ENCODE measurements around the gene CAMTA1. TPM values are rescaled to one million over a fixed set of nuclear protein-coding genes. Genes with fewer than 3 reads are reported as not detected.

Gene CAMTA1
- polyA plus RNA-seq, 1 experiment = 23.1 TPM

DNA sequence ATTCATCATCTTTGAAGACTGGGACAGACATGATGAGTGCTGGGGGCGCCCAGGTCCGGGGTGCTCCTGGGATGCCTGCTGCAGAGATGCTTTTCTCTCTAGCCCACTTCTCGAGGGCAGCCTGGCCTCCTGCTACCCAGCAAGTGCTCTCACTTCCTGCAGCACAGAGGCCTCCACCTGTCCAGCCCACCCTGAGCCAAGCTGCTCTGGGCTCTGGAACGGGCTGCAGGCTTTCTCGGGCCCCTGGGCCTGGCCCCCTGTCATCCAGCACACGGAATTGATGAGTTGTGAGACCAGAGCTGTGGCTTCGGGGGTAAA, 516.4 kb downstream of the CAMTA1 start:
- CTCF ChIA-PET = interaction anchor here (0.6 kb wide), 1 partner anchor 140 kb away, joined by 3 read pairs; no protein-coding TSS in a partner anchor

GRCh38 chr1:7302126-7302525, 516.9 kb downstream of the CAMTA1 start:
- Histone ChIP-seq H3K4me3 (ENCODE audit: low read depth, low read length) (no peak overlapping the region), H3K27me3 (ENCODE audit: control insufficient read depth, insufficient read depth, low read length) (no peaks in the 10 kb centered on the region), H3K36me3 (ENCODE audit: control insufficient read depth, insufficient read depth, low read length) (no peaks in the 10 kb centered on the region)
- no peak for DNase-seq (ENCODE audit: low read depth)
- no peak for TF ChIP-seq CTCF (IDR thresholded peaks at IDR 0.05; ENCODE audit: insufficient read depth, low read depth, low read length)
- CTCF ChIA-PET = interaction anchor here (0.6 kb wide), 1 partner anchor 140 kb away, joined by 3 read pairs; no protein-coding TSS in a partner anchor
- POLR2A ChIA-PET = no interaction called here

More for the DNA sequence above, 516.4 kb downstream of the CAMTA1 start:
- Histone ChIP-seq H3K27me3 (ENCODE audit: control insufficient read depth, insufficient read depth, low read length) (no peaks in the 10 kb centered on the region), H3K4me3 (ENCODE audit: low read depth, low read length) (no peak overlapping the region), H3K36me3 (ENCODE audit: control insufficient read depth, insufficient read depth, low read length) (no peaks in the 10 kb centered on the region)
- POLR2A ChIA-PET = no interaction called here
- no peak for DNase-seq (ENCODE audit: low read depth)
- TF ChIP-seq CTCF (IDR thresholded peaks at IDR 0.05; ENCODE audit: insufficient read depth, low read depth, low read length) = no peak

DNA sequence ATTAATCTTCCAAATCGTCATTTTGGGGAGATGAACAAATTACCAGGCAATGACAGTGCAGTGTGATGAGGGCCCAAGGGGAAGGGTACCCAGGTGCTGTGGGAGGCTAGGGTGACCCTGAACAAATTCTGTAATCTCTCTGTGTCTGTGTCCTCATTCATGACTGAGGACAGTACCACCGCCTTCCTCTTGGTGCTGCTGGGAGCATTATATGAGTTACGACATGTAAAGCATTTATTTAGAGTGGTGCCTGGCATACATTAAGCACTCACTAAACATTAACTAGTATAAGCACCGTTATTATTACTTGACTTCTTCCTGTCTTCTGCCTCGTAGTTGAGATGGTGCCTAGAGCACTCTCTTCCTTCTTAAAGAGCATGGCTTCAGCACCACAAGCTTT, 517.6 kb downstream of the CAMTA1 start:
- H3K4me3 ChIP-seq (ENCODE audit: low read depth, low read length) = no peak overlapping the region
- no peaks in the 10 kb centered on the region for H3K36me3 ChIP-seq (ENCODE audit: control insufficient read depth, insufficient read depth, low read length)
- H3K27me3 ChIP-seq (ENCODE audit: control insufficient read depth, insufficient read depth, low read length) = no peaks in the 10 kb centered on the region
- TF ChIP-seq CTCF (IDR thresholded peaks at IDR 0.05; ENCODE audit: insufficient read depth, low read depth, low read length) = 0 out of 2 replicates have a peak, but pooled peaks have one; percentile 4
- no peak for DNase-seq (ENCODE audit: low read depth)
- ChIA-PET POLR2A (no interaction called here), CTCF (no interaction called here)

DNA sequence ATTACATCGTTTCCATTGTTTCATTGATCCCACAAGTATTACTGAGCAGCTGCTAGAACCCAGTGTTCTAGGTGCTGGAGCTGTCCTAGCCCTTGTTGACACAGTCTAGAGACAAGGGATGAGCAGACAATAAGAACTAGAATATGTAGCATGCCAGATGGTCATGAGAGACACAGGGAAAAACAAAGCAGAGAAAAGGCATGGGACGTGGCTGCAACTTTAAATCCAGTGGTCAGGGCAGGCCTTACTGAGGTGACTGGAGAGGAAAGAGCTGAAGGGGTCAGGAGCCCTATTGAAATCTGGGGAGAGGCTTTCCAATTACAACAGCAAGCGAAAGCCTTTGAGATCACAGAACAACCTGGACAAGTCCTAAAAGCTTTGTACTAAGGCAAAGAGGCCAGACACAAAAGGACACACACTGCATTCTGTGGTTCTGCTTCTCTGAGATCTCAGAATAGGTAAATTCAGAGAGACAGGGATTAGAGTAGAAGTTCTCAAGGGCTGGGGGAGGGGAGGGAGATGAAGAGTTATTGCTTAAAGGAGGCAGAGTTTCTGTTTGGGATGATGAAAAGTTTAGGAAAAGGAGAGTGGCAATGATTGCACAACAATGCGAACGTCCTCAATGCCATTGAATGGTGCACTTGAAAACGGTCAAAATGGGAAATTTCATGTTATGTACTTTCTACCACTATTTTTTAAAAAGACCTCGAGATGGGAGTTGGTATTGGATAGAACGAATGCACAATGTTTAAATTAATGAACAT, 518.5 kb downstream of the CAMTA1 start:
- no peak for DNase-seq (ENCODE audit: low read depth)
- ChIA-PET CTCF (no interaction called here), POLR2A (no interaction called here)
- no peaks in the 10 kb centered on the region for H3K27me3 ChIP-seq (ENCODE audit: control insufficient read depth, insufficient read depth, low read length)
- H3K36me3 ChIP-seq (ENCODE audit: control insufficient read depth, insufficient read depth, low read length) = no peaks in the 10 kb centered on the region
- no peak for TF ChIP-seq CTCF (IDR thresholded peaks at IDR 0.05; ENCODE audit: insufficient read depth, low read depth, low read length)
- H3K4me3 ChIP-seq (ENCODE audit: low read depth, low read length) = no peak overlapping the region

- no peak for TF ChIP-seq CTCF (IDR thresholded peaks at IDR 0.05; ENCODE audit: insufficient read depth, low read depth, low read length)
- Histone ChIP-seq H3K36me3 (ENCODE audit: control insufficient read depth, insufficient read depth, low read length) (no peaks in the 10 kb centered on the region), H3K27me3 (ENCODE audit: control insufficient read depth, insufficient read depth, low read length) (no peaks in the 10 kb centered on the region), H3K4me3 (ENCODE audit: low read depth, low read length) (no peak overlapping the region)
- POLR2A ChIA-PET = no interaction called here
- CTCF ChIA-PET = interaction anchor here (1.2 kb wide), 1 partner anchor 355 kb away, joined by 3 read pairs; no protein-coding TSS in a partner anchor
- no peak for DNase-seq (ENCODE audit: low read depth)
Observed at GRCh38 chr1:7313081-7313546, 527.9 kb downstream of the CAMTA1 start.
